GM12878 (cell line): ENCODE data around the gene STYXL1. TPM values are rescaled to one million over a fixed set of nuclear protein-coding genes. Genes with fewer than 3 reads are reported as not detected.

Source experiments
- ATAC-seq: fragments of 200-7000 bp; cut with Tn5 transposase; 3 replicates; pipeline ENCODE4 v1.9.1; 2020; ENCODE audit warnings: mild to moderate bottlenecking, moderate library complexity
- BruUV-seq: library from RNA; stranded (reverse); fragments of 400-500 nt; replicated peaks from 2 replicates; lab custom pipeline; 2021; lab: Mats Ljungman, UMichigan
- CTCF ChIA-PET: fragments of 300-600 bp; sonication (Branson Sonifier 250); formaldehyde crosslinking; extraction: SDS; loops from one replicate; lab custom pipeline; 2021; ENCODE audit warnings: inconsistent platforms; lab: Yijun Ruan, JAX
- POLR2A ChIA-PET: fragments of 350-600 bp; formaldehyde crosslinking; extraction: SDS; loops from one replicate; lab custom pipeline; 2021; ENCODE audit warnings: inconsistent platforms; lab: Charles Lee
- RAD21 ChIA-PET: fragments of 300-600 bp; sonication (Branson Sonifier 250); formaldehyde crosslinking; loops from one replicate; lab custom pipeline; 2023; ENCODE audit warnings: antibody characterized with exemption; ENCODE audit not compliant: unreplicated experiment; lab: Charles Lee
- SMC1A ChIA-PET: fragments of 300-600 bp; sonication (Branson Sonifier 250); formaldehyde crosslinking; loops from one replicate; lab custom pipeline; 2023; ENCODE audit not compliant: unreplicated experiment, uncharacterized antibody; lab: Charles Lee
- DNase-seq: peaks from one replicate; pipeline ENCODE4 v3.0.0-alpha.2; 2011; ENCODE audit warnings: low read depth, low spot score
- FAIRE-seq: peaks from 3 replicates; lab custom pipeline; 2011; peaks lifted over from hg19 to GRCh38; lab: Jason Lieb, UNC
- H2AFZ ChIP-seq: 2 replicates; pipeline ENCODE4 v1.6.0; 2011; ENCODE audit warnings: low read depth, low read length, control low read depth; ENCODE audit not compliant: control insufficient read depth
- H3K27ac ChIP-seq: 2 replicates; pipeline ENCODE4 v1.5.1; 2011; ENCODE audit warnings: control low read depth; ENCODE audit not compliant: control insufficient read depth, insufficient read depth
- H3K27me3 ChIP-seq, 2 experiments: replicated peaks in 1 of 2; 2 replicates each; pipeline versions ENCODE4 v1.6.0 to v1.6.1; 2011; ENCODE audit warnings: low read length in 1 of 2; ENCODE audit not compliant: control insufficient read depth in 2 of 2, insufficient read depth in 2 of 2
- H3K36me3 ChIP-seq, 2 experiments: 2 replicates each; pipeline ENCODE4 v1.5.1; 2011; ENCODE audit warnings: low read length in 1 of 2; ENCODE audit not compliant: control insufficient read depth in 2 of 2, insufficient read depth in 2 of 2
- H3K4me1 ChIP-seq: 2 replicates; pipeline ENCODE4 v1.6.1; 2011; ENCODE audit warnings: mild to moderate bottlenecking, low read length, moderate library complexity, mixed read lengths; ENCODE audit not compliant: control insufficient read depth, insufficient read depth
- H3K4me2 ChIP-seq: 2 replicates; pipeline ENCODE4 v1.6.0; 2011; ENCODE audit warnings: control low read depth; ENCODE audit not compliant: control insufficient read depth, insufficient read depth
- H3K4me3 ChIP-seq: fragments of 200-600 bp; sonication (generic); 2 replicates; pipeline ENCODE4 v1.5.1; 2016
- H3K79me2 ChIP-seq: 2 replicates; pipeline ENCODE4 v1.6.0; 2011; ENCODE audit warnings: low read length; ENCODE audit not compliant: control insufficient read depth, insufficient read depth
- H3K9ac ChIP-seq: 2 replicates; pipeline ENCODE4 v1.8.0; 2011; ENCODE audit warnings: low read length, control low read depth, mixed read lengths; ENCODE audit not compliant: control insufficient read depth, insufficient read depth
- H3K9me3 ChIP-seq: replicated peaks from 3 replicates; pipeline ENCODE4 v1.5.1; 2011; ENCODE audit warnings: mild to moderate bottlenecking, low read length; ENCODE audit not compliant: control insufficient read depth, insufficient read depth
- H4K20me1 ChIP-seq: 2 replicates; pipeline ENCODE4 v1.6.0; 2011; ENCODE audit not compliant: control insufficient read depth, insufficient read depth
- HDGF ChIP-seq: fragments of 450-650 bp; IDR thresholded peaks from 2 replicates; pipeline ENCODE4 v1.6.1; 2016; ENCODE audit warnings: antibody characterized with exemption
- RAD21 ChIP-seq: IDR thresholded peaks from 2 replicates; pipeline ENCODE4 v1.6.1; 2011; ENCODE audit warnings: mild to moderate bottlenecking, low read depth, low read length, moderate library complexity; ENCODE audit not compliant: insufficient read depth
- WGBS: methylation state at CpG from one replicate; pipeline ENCODE4 v1.1.6; 2016; ENCODE audit warnings: low lambda C conversion rate; ENCODE audit not compliant: insufficient replicate concordance, insufficient coverage; ENCODE audit errors: missing lambda C conversion rate; 5-methylcytosine and 5-hydroxymethylcytosine counted together
- in situ Hi-C: fragments of 300-500 bp; cut with MboI; formaldehyde crosslinking; loops from 9 replicates; pipeline ENCODE4 v1.14.3; 2018; ENCODE audit warnings: mixed read lengths
- intact Hi-C: fragments of 100-400 bp; cut with micrococcal nuclease; formaldehyde crosslinking; loops from one replicate; pipeline ENCODE4 v1.14.2; 2022; ENCODE audit not compliant: unreplicated experiment
- polyA plus RNA-seq, 11 experiments: library from polyadenylated mRNA; depleted of rRNA in 4 of 11; unstranded in 6 of 11; stranded (reverse) in 5 of 11; fragments of >200 nt; fragmentation: Nextera tagmentation in 4 of 11; fragmentation: Illumina TruSeq in 1 of 11; extraction: Ambion mirVana in 4 of 11; extraction: Trizol in 1 of 11; gene quantifications; 1 replicate in 1 of 11; 2 replicates in 10 of 11; pipeline versions ENCODE4 v1.2.1 to v1.2.3, GENCODE V29; 2011 to 2016; ENCODE audit warnings: inconsistent platforms in 2 of 11, missing spikeins in 2 of 11, low read depth in 1 of 11
- total RNA-seq, 4 experiments: library from RNA; depleted of rRNA in 3 of 4; stranded (reverse); fragments of >200 nt in 3 of 4; fragmentation: Illumina TruSeq in 1 of 4; extraction: Trizol in 1 of 4; gene quantifications; 2 replicates each; pipeline versions ENCODE4 v1.2.1 to v1.2.3, GENCODE V29; 2013 to 2021
- TF ChIP-seq, protein P1 (sequence below), 3 experiments: IDR thresholded peaks in 2 of 3; conservative IDR thresholded peaks in 1 of 3; 2 replicates each; pipeline ENCODE4 v1.5.1; 2011; ENCODE audit warnings: low read depth in 3 of 3, low read length in 3 of 3, mild to moderate bottlenecking in 3 of 3, control low read depth in 2 of 3, moderate library complexity in 2 of 3, inconsistent platforms in 1 of 3, mixed read lengths in 1 of 3; ENCODE audit not compliant: control insufficient read depth in 2 of 3, insufficient read depth in 1 of 3; ENCODE audit errors: extremely low read depth in 1 of 3

Gene STYXL1
- total and polyA plus RNA-seq, 10 of the 15 experiments (the other 5 are each of a cell fraction or from before 2014, with no cell fraction given), result 18.4 to 65.9 (median 40.7) TPM

DNA sequence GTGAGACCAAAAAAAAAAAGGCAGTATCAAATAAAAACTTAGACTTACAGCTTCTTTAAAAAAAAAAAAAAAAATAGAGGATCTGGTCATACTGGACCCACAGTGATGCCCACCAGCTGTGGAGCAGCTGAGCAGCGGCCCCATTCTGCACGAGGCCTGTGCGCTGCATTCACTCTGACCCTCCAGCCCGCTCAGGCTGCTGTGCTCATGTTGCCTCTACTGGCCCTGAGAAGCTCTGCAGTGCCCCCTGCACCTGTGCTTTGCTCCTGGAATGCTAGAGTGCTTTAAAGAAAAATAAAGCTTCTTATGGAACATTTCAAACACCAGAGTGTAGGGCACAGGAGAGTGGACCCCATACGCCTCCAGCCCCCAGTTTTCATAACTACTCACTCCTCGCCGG, 86.6 kb downstream of the STYXL1 start:
- POLR2A ChIA-PET, result interaction anchor here (0.6 kb wide), 2 partner anchors 79 to 109 kb away, joined by 4 to 5 read pairs; no protein-coding TSS in a partner anchor

More for the DNA sequence above, 86.6 kb downstream of the STYXL1 start:
- Histone ChIP-seq H3K9me3 (no peaks in the 10 kb centered on the region), H3K27me3 (no peaks in the 10 kb centered on the region), H3K4me3 (no peak overlapping the region), H3K4me1 (no peaks in the 10 kb centered on the region), H3K36me3 (peaks cover 0 to 7% of the 10 kb centered on the region in 2 experiments; a peak in 3 of 4 replicates), H3K4me2 (no peak overlapping the region), H3K27ac (no peak overlapping the region), H4K20me1 (no peaks in the 10 kb centered on the region), H2AFZ (no peak overlapping the region), H3K9ac (no peak overlapping the region), H3K79me2 (no peaks in the 10 kb centered on the region)
- TF ChIP-seq HDGF, result no peak
- TF ChIP-seq, protein P1, sequence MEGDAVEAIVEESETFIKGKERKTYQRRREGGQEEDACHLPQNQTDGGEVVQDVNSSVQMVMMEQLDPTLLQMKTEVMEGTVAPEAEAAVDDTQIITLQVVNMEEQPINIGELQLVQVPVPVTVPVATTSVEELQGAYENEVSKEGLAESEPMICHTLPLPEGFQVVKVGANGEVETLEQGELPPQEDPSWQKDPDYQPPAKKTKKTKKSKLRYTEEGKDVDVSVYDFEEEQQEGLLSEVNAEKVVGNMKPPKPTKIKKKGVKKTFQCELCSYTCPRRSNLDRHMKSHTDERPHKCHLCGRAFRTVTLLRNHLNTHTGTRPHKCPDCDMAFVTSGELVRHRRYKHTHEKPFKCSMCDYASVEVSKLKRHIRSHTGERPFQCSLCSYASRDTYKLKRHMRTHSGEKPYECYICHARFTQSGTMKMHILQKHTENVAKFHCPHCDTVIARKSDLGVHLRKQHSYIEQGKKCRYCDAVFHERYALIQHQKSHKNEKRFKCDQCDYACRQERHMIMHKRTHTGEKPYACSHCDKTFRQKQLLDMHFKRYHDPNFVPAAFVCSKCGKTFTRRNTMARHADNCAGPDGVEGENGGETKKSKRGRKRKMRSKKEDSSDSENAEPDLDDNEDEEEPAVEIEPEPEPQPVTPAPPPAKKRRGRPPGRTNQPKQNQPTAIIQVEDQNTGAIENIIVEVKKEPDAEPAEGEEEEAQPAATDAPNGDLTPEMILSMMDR (IDR thresholded peaks at IDR 0.05 in 2 of 3, conservative IDR thresholded peaks at IDR 0.05 in 1 of 3; ENCODE audit: control insufficient read depth in 2 of 3, extremely low read depth in 1 of 3, insufficient read depth in 1 of 3, low read depth in 3 of 3, low read length in 3 of 3), result 0 out of 6 replicates have a peak, but pooled peaks of 1 of the 3 experiments have one; percentile 2
- TF ChIP-seq RAD21, result peak; percentile 21; the same call in 1 of the 2 replicates
- BruUV-seq, result no TSS peak
- FAIRE-seq (no peak), DNase-seq (no peak), ATAC-seq (no peak)
- RAD21 ChIA-PET, result interaction anchor here (1.1 kb wide), 1 partner anchor 76 kb away, joined by 5 read pairs; no protein-coding TSS in a partner anchor
- intact Hi-C loops, result no loop called here
- SMC1A ChIA-PET, result no interaction called here
- in situ Hi-C loops, result no loop called here
- 96% methylated on average over 7 of the region's 7 CpGs for WGBS
- CTCF ChIA-PET, result no interaction called here
